Measurements from ENCODE around the gene PGAP1. TPM values are rescaled to one million over a fixed set of nuclear protein-coding genes. Genes with fewer than 3 reads are reported as not detected.
"Not testable (repeated sequence)": the region's sequence is repeated elsewhere in the genome, so short reads cannot be mapped to it uniquely, and the experiment has no call there.

Gene PGAP1
- total RNA-seq, 1 donor from 2014 or later = 28.1 TPM

DNA sequence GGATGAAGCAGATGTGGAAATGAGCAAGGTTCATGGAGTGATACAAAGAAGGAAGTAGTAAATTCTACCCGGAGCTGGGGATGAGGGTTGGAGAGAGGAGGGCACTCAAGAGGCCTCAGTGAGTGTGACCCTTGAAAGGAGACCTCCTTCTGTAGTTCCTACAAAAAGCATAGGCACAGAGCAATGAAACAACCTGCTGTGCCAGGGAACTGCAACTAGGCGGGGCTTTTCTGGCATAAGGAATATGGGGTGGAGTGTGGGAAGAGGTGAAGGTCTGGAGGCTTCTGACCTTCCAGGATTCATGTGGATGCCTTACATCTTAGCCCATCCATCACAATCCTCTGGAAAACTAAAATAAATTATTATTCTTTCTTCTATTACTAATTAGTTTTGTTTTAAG, 25.5 kb upstream of the PGAP1 start:
- intact Hi-C loops (cut with micrococcal nuclease) = no loop called here

DNA sequence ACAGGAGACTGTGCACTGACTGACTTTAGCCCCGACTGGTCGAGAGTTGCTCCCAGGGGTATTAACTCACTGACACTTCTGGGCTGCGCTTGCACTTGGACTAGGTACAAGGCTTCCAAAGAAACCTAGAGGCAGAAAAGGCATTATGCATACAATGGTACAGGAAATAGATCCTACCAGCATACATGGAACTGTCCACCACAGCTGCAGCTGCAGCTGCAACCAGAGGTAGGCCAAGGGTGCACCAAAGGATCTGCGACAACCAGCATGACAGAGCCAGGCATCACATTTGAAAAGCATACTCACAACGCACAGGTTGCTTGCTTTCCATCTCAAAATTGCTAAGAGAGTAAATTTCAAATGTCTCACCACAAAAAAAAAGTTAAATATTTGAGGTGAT, 22.6 kb upstream of the PGAP1 start:
- intact Hi-C loops (cut with micrococcal nuclease) = no loop called here

DNA sequence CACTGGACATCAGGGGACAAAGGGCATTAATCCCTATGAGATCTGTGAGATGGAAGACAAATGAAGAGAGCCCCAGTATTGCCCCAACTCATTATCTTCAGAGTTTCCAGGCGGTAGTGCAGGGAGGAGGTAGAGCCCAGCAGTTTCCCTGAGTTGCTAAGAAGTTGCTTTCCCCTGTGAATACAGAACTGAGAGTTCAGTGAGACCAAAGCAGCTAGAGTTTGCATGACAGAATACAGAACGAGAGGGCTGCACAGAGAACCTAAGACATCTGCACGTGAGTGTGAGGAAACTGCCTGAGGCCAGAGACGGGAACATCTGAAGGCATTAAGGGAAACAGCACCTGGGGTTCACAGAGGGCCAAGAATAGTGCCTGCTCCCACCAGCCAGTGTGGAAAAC, 18.1 kb upstream of the PGAP1 start:
- intact Hi-C loops (cut with micrococcal nuclease) = no loop called here

GRCh38 chr2:196941398-196942078, 15.0 kb upstream of the PGAP1 start:
- intact Hi-C loops (cut with micrococcal nuclease) = no loop called here

- intact Hi-C loops (cut with micrococcal nuclease) = no loop called here
Measured at GRCh38 chr2:196939371-196939770, 12.9 kb upstream of the PGAP1 start.

GRCh38 chr2:196935432-196935831, 8.9 kb upstream of the PGAP1 start:
- intact Hi-C loops (cut with micrococcal nuclease) = no loop called here

- intact Hi-C loops (cut with micrococcal nuclease) = no loop called here
Measured at GRCh38 chr2:196934672-196935071, 8.2 kb upstream of the PGAP1 start.

DNA sequence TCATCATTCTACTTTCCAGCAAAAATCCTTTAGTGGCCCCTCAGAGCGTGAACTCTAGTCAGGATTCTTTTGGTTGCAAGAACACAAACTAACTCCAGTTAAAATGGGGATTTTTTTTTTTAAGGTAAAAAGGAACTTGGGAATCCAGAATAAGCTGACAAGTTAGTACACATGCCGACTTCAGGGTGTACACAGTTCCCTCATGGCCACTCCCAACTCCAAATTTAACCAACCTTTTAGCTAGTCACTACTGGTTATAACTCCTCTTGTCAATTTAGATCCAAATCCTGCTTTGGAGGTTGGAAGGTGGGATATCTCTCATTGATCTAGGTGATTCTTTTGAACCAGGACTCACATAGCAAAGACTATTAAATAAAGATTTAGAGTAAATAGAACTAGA, 5.0 kb upstream of the PGAP1 start:
- intact Hi-C loops (cut with micrococcal nuclease) = no loop called here

DNA sequence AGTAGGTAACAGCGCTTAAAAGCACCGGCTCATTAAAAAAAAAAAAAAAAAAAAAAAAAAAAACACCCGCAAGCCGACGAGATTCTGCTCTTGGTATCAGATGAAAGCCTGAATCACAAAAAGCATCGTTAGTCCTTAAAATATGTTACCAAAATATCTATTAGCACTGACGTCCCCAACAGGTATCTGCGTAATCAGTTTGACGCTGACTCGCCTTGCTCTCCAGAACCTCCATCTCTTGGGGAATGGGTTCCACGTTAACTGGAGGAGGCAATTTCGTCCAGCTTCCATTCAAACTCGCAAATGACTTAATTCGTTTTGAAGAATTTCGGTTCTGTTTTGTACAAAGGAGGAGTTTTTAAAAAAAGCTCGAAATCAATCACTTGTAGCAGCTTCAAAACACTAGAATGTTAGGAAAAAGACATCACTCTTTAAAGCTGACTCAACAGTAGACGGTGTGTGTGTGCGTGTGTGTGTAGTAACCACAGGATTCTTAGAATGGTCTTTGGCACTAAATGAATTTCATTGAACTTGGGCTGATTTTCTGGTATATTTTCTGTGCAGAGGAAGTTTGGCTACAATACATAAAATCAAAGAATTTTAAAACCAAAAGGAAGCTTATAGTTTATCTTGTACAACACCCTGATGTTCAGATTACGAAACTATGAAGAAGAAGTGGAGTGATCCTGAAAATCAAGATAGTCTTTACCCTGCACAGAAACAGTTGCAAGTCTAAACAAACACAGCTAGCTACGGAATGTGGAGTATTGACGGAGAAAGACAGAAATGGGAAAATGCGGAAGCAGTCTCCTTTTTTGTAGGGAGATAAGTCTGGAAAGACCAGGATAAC, 1.1 kb upstream of the PGAP1 start:
- intact Hi-C loops (cut with micrococcal nuclease) = loop anchor here (1.0 to 10.0 kb wide), 10 partner anchors 35 to 590 kb away; partner anchors contain the start of genes CCDC150, GTF3C3, HSPE1 and MOB4

DNA sequence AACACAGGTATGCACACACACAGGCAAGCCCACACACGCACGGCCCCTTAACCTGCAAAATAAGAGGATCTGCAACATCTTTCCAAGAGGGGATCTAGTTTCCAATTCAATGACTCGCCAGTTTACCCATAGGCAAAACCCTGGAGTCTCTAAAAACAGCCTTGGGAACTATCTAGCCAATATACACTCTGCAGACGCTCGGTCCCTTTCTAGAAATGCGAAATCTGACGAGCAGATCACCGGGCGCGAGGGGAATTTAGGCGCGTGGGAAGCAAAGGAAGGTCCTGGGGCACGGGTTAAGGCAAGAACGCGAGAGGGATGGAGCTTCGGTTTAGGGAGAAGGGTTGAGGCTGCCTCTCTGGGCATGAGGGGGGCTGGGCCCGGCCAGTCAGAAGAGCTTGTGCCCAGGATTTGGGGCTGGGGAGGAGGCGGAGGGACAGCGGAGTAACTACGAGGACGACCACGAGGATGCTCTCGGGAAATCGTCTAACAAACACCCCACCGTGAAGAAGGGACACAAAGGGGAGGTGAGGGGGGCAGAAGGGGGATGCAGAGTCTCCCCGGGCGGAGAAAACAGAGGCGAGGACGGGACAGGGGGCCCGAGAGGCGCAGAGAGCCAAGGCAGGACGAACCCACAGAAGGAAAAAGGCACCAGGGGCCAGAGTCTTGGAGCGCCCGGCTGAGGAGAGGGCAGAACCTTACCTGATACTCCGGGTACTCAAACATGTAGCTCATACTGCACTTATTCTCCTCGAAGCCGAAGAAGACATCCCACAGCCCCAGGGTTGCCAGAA, 542 bp downstream of the PGAP1 start:
- intact Hi-C loops (cut with micrococcal nuclease) = loop anchor here (1.0 to 10.0 kb wide), 10 partner anchors 10 to 591 kb away; partner anchors contain the start of genes CCDC150, GTF3C3, HSPE1 and MOB4

DNA sequence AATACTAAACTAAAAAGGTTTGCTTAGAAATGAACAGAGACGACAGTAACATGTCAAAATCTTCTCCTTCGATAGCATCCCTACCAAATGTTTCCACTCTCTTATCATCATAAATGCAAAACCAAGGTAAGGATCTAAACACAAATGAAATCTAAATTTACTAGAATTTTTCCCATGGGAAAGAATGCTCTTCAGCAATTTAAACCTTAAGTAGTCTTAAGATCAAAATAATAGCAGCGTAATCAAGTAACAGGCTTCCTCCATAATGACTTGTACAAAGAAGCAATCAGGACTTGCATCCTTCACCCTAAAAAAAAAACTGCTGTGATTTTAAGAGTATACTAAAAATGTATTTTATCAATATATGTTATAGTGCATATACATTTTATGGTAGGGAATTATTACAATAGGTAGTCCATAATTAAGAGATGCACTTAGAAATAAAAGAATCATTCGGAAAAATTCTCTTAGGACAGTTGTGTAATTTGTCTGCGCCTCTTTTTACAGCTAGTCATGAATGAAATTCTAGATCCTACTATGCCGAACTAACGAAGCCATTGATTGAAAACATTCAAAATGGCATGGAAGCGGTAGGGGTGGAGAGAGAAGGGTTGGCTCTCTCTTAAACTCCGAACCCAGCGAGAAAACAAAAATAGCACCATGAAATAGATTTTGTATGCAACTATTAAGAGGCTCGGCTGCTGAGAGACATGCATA, 1.3 kb downstream of the PGAP1 start:
- intact Hi-C loops (cut with micrococcal nuclease) = loop anchor here (1.0 to 10.0 kb wide), 8 partner anchors 9 to 592 kb away; partner anchors contain the start of genes GTF3C3, HSPE1 and MOB4

- intact Hi-C loops (cut with micrococcal nuclease) = loop anchor here (10.0 kb wide), 1 partner anchor 49 kb away; no protein-coding TSS in a partner anchor
Measured at GRCh38 chr2:196924051-196924450, 2.5 kb downstream of the PGAP1 start.

- intact Hi-C loops (cut with micrococcal nuclease) = loop anchor here (5.0 to 10.0 kb wide), 2 partner anchors 578 to 744 kb away; partner anchors contain the start of genes HSPD1 and STK17B
Measured at GRCh38 chr2:196918927-196919326, 7.6 kb downstream of the PGAP1 start.

GRCh38 chr2:196917802-196918201, 8.7 kb downstream of the PGAP1 start:
- intact Hi-C loops (cut with micrococcal nuclease) = loop anchor here (5.0 to 10.0 kb wide), 2 partner anchors 579 to 743 kb away; partner anchors contain the start of genes HSPD1 and STK17B

- intact Hi-C loops (cut with micrococcal nuclease) = loop anchor here (1.0 to 10.0 kb wide), 3 partner anchors 10 to 741 kb away; partner anchors contain the start of genes HSPD1 and STK17B
Measured at GRCh38 chr2:196915507-196916189, 10.9 kb downstream of the PGAP1 start.

- intact Hi-C loops (cut with micrococcal nuclease) = loop anchor here (5.0 to 10.0 kb wide), 2 partner anchors 582 to 740 kb away; partner anchors contain the start of genes HSPD1 and STK17B
Measured at GRCh38 chr2:196914867-196915460, 11.5 kb downstream of the PGAP1 start.

GRCh38 chr2:196913691-196914090, 12.8 kb downstream of the PGAP1 start:
- intact Hi-C loops (cut with micrococcal nuclease) = loop anchor here (10.0 kb wide), 1 partner anchor 739 kb away; the partner anchor contains the start of gene STK17B

DNA sequence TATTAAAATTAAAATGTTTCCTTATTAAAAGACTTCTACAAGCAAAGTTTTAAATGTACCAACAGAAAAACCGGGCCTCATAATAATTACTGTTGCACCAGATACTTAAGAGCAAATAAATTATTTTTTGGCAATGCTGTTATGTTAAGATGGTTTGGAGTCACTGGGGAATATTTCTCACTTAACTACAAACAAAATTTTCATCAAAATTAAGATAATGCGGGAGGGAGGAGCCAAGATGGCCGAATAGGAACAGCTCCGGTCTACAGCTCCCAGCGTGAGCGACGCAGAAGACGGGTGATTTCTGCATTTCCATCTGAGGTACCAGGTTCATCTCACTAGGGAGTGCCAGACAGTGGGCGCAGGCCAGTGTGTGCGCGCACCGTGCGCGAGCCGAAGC, 21.1 kb downstream of the PGAP1 start:
- intact Hi-C loops (cut with micrococcal nuclease) = not testable (repeated sequence)

DNA sequence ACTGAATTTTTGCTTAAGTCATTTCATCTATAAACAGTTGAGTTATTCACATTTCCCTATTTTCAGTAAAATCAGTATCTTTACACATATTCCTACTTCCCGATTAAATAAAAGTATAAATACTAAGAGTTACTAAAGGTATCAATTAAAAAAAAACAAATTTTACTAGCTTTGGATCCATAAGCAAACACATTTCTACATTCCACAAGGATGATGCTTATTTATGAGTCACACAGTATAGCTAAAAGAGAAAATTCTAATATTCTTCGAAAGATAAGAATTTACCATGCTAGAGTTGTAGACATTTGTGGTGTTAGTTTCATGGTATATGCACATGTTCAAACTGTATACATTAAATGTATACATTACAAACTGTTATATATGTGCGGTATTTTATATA, 23.7 kb downstream of the PGAP1 start:
- intact Hi-C loops (cut with micrococcal nuclease) = no loop called here
